Measurements from ENCODE around the gene ADSL. TPM values are rescaled to one million over a fixed set of nuclear protein-coding genes. Genes with fewer than 3 reads are reported as not detected.

Gene ADSL
- total and polyA plus RNA-seq, 2 of the 8 experiments (the other 6 are each of a cell fraction or from before 2014, with no cell fraction given) = 197 to 218 TPM

- Histone ChIP-seq H2BK5ac (ENCODE audit: low read depth, low read length) (no peak overlapping the region), H4K8ac (ENCODE audit: extremely low read depth, insufficient read depth, low read length) (no peak overlapping the region), H2BK20ac (ENCODE audit: low read length) (no peak overlapping the region), H3K18ac (ENCODE audit: extremely low read depth, low read length) (peak overlapping the region; percentile 78; the same call in 1 of the 2 replicates), H4K20me1 (replicated peaks in 1 of 2; ENCODE audit: control insufficient read depth in 1 of 2, insufficient read depth in 2 of 2, low read length in 2 of 2) (no peaks in the 10 kb centered on the region), H2BK15ac (ENCODE audit: low read length) (no peak overlapping the region), H3K4me2 (ENCODE audit: insufficient read depth in 1 of 2, low read depth in 2 of 2, low read length in 2 of 2) (0 out of 4 replicates have a peak overlapping the region, but pooled peaks of 1 of the 2 experiments have one; percentile 31), H3K4ac (replicated peaks; ENCODE audit: insufficient read length, low read depth, low read length) (no peak overlapping the region), H3K9me3 (ENCODE audit: insufficient read depth in 2 of 2, low read depth in 1 of 2, low read length in 1 of 2) (no peaks in the 10 kb centered on the region), H4K5ac (ENCODE audit: insufficient read length, low read depth, low read length) (no peak overlapping the region), H3K23ac (ENCODE audit: insufficient read length) (no peak overlapping the region), H3K4me1 (replicated peaks in 1 of 4; ENCODE audit: control insufficient read depth in 3 of 4, insufficient read depth in 4 of 4, low read length in 3 of 4) (peaks cover 0 to 2% (median under 1%) of the 10 kb centered on the region in 4 experiments; a peak in 3 of 7 replicates), H2BK12ac (ENCODE audit: low read depth, low read length) (0 out of 2 replicates have a peak overlapping the region, but pooled peaks have one; percentile 60), H3K36me3 (ENCODE audit: control insufficient read depth in 2 of 4, insufficient read depth in 4 of 4, low read length in 3 of 4) (peaks cover 0 to 12% (median 0%) of the 10 kb centered on the region in 4 experiments; a peak in 2 of 8 replicates), H3K79me1 (ENCODE audit: low read depth, low read length) (no peaks in the 10 kb centered on the region), H2AFZ (ENCODE audit: low read length) (no peak overlapping the region), H3K9ac (replicated peaks in 1 of 4; ENCODE audit: extremely low read depth in 1 of 4, low read depth in 3 of 4, low read length in 3 of 4) (no peak overlapping the region), H4K91ac (replicated peaks; ENCODE audit: insufficient read length, low read length) (no peak overlapping the region), H3K4me3 (ENCODE audit: extremely low read depth in 1 of 4, insufficient read depth in 2 of 4, low read depth in 3 of 4, low read length in 4 of 4) (no peak overlapping the region), H3K56ac (replicated peaks; ENCODE audit: insufficient read length, low read depth, low read length) (no peak overlapping the region), H3K14ac (ENCODE audit: insufficient read length) (no peak overlapping the region), H2BK120ac (replicated peaks; ENCODE audit: low read depth, low read length) (no peak overlapping the region), H3K79me2 (ENCODE audit: control insufficient read depth in 1 of 2, insufficient read depth in 2 of 2, low read length in 2 of 2) (no peaks in the 10 kb centered on the region), H3K27me3 (replicated peaks in 1 of 4; ENCODE audit: control insufficient read depth in 3 of 4, extremely low read depth in 1 of 4, insufficient read depth in 3 of 4, low read length in 3 of 4) (no peaks in the 10 kb centered on the region), H3K23me2 (ENCODE audit: low read depth, low read length) (no peaks in the 10 kb centered on the region), H3K27ac (ENCODE audit: low read depth, low read length) (peak overlapping the region; percentile 26; the same call in 1 of the 2 replicates), H2AK5ac (ENCODE audit: low read depth, low read length) (no peak overlapping the region)
- CTCF ChIA-PET (ENCODE audit: partially characterized antibody) = interaction anchor here (0.6 to 3.4 kb wide), 9 partner anchors 10 to 417 kb away, joined by 3 to 10 read pairs (median 3); no protein-coding TSS in a partner anchor
- peak in 1 of 2 experiments; percentile 52 for DNase-seq (ENCODE audit: low read depth in 1 of 2, low spot score in 2 of 2)
- POLR2A ChIA-PET (ENCODE audit: partially characterized antibody) = interaction anchor here (1.4 to 2.4 kb wide), 4 partner anchors 15 to 27 kb away, joined by 3 to 11 read pairs (median 4); partner anchors contain the start of gene SGSM3
- TF ChIP-seq SIRT6 (IDR thresholded peaks at IDR 0.05; ENCODE audit: low read length) (no peak), HDAC2 (IDR thresholded peaks at IDR 0.05; ENCODE audit: borderline replicate concordance in 1 of 2, low read depth in 2 of 2, low read length in 2 of 2) (no peak), POLR2A (IDR thresholded peaks at IDR 0.05; ENCODE audit: control extremely low read depth in 1 of 2, low read depth in 2 of 2, low read length in 2 of 2) (no peak), KDM4A (IDR thresholded peaks at IDR 0.05; ENCODE audit: low read depth, low read length, severe bottlenecking) (no peak), CBX8 (IDR thresholded peaks at IDR 0.05; ENCODE audit: borderline replicate concordance, low read depth, low read length) (no peak), FOSL1 (IDR thresholded peaks at IDR 0.05; ENCODE audit: insufficient read depth, low read depth, low read length) (no peak), EGR1 (IDR thresholded peaks at IDR 0.05; ENCODE audit: borderline replicate concordance, low read depth, low read length) (no peak), EP300 (IDR thresholded peaks at IDR 0.05; ENCODE audit: borderline replicate concordance in 1 of 2, low read depth in 2 of 2, low read length in 2 of 2) (no peak), RFX5 (IDR thresholded peaks at IDR 0.05; ENCODE audit: borderline replicate concordance, low read depth, low read length) (no peak), TAF1 (IDR thresholded peaks at IDR 0.05; ENCODE audit: low read depth, low read length) (no peak), TCF12 (IDR thresholded peaks at IDR 0.05; ENCODE audit: low read depth, low read length) (no peak), SRF (IDR thresholded peaks at IDR 0.05; ENCODE audit: low read depth, low read length) (no peak)
- 79% methylated on average over 1 of the region's 1 CpG; no CpG with 5 or more reads in 1 of the 2 experiments for WGBS, 2 experiments (ENCODE audit: extremely low coverage in 1 of 2, insufficient coverage in 1 of 2, insufficient read length in 1 of 2, insufficient replicate concordance in 2 of 2, low coverage in 1 of 2, low lambda C conversion rate in 2 of 2, missing lambda C conversion rate in 1 of 2)
- FAIRE-seq = no peak
These were observed 51.1 kb downstream of the ADSL start for GRCh38 chr22:40397396-40397795.

Data from H1 (cell line).